IPS-20b (cell line): Measurements from ENCODE around the gene KLHL10.

Experiments
- H3K27ac ChIP-seq: one replicate; pipeline ENCODE4 v1.5.1; 2013; ENCODE audit warnings: low read length
- H3K27me3 ChIP-seq: 2 replicates; pipeline ENCODE4 v1.6.1; 2013; ENCODE audit warnings: mild to moderate bottlenecking, low read length, inconsistent platforms; ENCODE audit not compliant: insufficient read depth
- H3K36me3 ChIP-seq: 2 replicates; pipeline ENCODE4 v1.6.1; 2013; ENCODE audit warnings: low read depth, mild to moderate bottlenecking, inconsistent platforms, low read length, moderate library complexity; ENCODE audit not compliant: insufficient read depth
- H3K4me1 ChIP-seq: 2 replicates; pipeline ENCODE4 v1.6.1; 2013; ENCODE audit warnings: mild to moderate bottlenecking, control low read depth, inconsistent platforms, low read length, moderate library complexity; ENCODE audit not compliant: insufficient read depth
- H3K4me3 ChIP-seq: 2 replicates; pipeline ENCODE4 v1.5.1; 2013; ENCODE audit warnings: mild to moderate bottlenecking, low read length, inconsistent platforms
- H3K9ac ChIP-seq: 2 replicates; pipeline ENCODE4 v1.6.1; 2013; ENCODE audit warnings: low read depth, mild to moderate bottlenecking, inconsistent platforms, low read length, moderate library complexity
- H3K9me3 ChIP-seq: 2 replicates; pipeline ENCODE4 v1.6.1; 2013; ENCODE audit warnings: mild to moderate bottlenecking, low read depth, low read length, inconsistent platforms; ENCODE audit not compliant: insufficient read depth

Gene KLHL10

GRCh38 chr17:41803049-41804020, 34.3 kb upstream of the KLHL10 start:
- Histone ChIP-seq H3K4me1 (peaks cover 6% of the 10 kb centered on the region; the same call in 1 of the 2 replicates), H3K4me3 (no peak overlapping the region), H3K9ac (no peak overlapping the region), H3K27me3 (no peaks in the 10 kb centered on the region), H3K36me3 (peaks cover 11% of the 10 kb centered on the region), H3K9me3 (no peaks in the 10 kb centered on the region), H3K27ac (no peak overlapping the region)

- H3K36me3 ChIP-seq: peaks cover 11% of the 10 kb centered on the region
- peaks cover 9% of the 10 kb centered on the region for H3K27me3 ChIP-seq
- H3K4me1 ChIP-seq: peaks cover 4% of the 10 kb centered on the region; the same call in 1 of the 2 replicates
- no peak overlapping the region for H3K4me3 ChIP-seq
- H3K9me3 ChIP-seq: no peaks in the 10 kb centered on the region
- H3K9ac ChIP-seq: no peak overlapping the region
- H3K27ac ChIP-seq: no peak overlapping the region
These were observed 30.8 kb upstream of the KLHL10 start for GRCh38 chr17:41806685-41807445.

- Histone ChIP-seq H3K27me3 (peaks cover 9% of the 10 kb centered on the region), H3K27ac (no peak overlapping the region), H3K9ac (peak overlapping the region; percentile 93; the same call in 1 of the 2 replicates), H3K4me1 (peaks cover 10% of the 10 kb centered on the region; the same call in 1 of the 2 replicates), H3K9me3 (no peaks in the 10 kb centered on the region), H3K4me3 (peak overlapping the region; percentile 90), H3K36me3 (peaks cover 6% of the 10 kb centered on the region)
These were observed 26.7 kb upstream of the KLHL10 start for GRCh38 chr17:41810659-41811548.

GRCh38 chr17:41811549-41812380, 25.9 kb upstream of the KLHL10 start, which contains the start of gene P3H4:
TSS of gene P3H4 (minus strand) at chr17:41811949. CDS start at chr17:41811915, 34 bp downstream.
- Histone ChIP-seq H3K9ac (peak within 1 kb of the TSS; percentile 93; the same call in 1 of the 2 replicates), H3K27ac (peak within 1 kb of the TSS; percentile 48), H3K4me1 (peaks cover 10% of the 10 kb centered on the region; the same call in 1 of the 2 replicates), H3K4me3 (peak within 1 kb of the TSS; percentile 90), H3K27me3 (peaks cover 9% of the 10 kb centered on the region), H3K36me3 (peaks cover 5% of the 10 kb centered on the region), H3K9me3 (no peaks in the 10 kb centered on the region)

GRCh38 chr17:41812381-41813151, 25.1 kb upstream of the KLHL10 start, which contains the start of gene FKBP10:
TSS of gene FKBP10 (plus strand) at chr17:41813004. CDS start at chr17:41813035, 31 bp downstream.
- Histone ChIP-seq H3K27ac (peak within 1 kb of the TSS; percentile 89), H3K9me3 (no peaks in the 10 kb centered on the region), H3K4me1 (peaks cover 10% of the 10 kb centered on the region; the same call in 1 of the 2 replicates), H3K9ac (peak within 1 kb of the TSS; percentile 93), H3K36me3 (peaks cover 6% of the 10 kb centered on the region), H3K4me3 (peak within 1 kb of the TSS; percentile 90), H3K27me3 (peaks cover 9% of the 10 kb centered on the region)

GRCh38 chr17:41813152-41813680, 24.4 kb upstream of the KLHL10 start:
- peak overlapping the region; percentile 93 for H3K9ac ChIP-seq
- H3K27ac ChIP-seq: peak overlapping the region; percentile 89
- H3K27me3 ChIP-seq: peaks cover 9% of the 10 kb centered on the region
- peaks cover 13% of the 10 kb centered on the region for H3K36me3 ChIP-seq
- H3K9me3 ChIP-seq: no peaks in the 10 kb centered on the region
- peaks cover 10% of the 10 kb centered on the region; the same call in 1 of the 2 replicates for H3K4me1 ChIP-seq
- H3K4me3 ChIP-seq: peak overlapping the region; percentile 90

- Histone ChIP-seq H3K9me3 (no peaks in the 10 kb centered on the region), H3K4me1 (peaks cover 10% of the 10 kb centered on the region; the same call in 1 of the 2 replicates), H3K4me3 (peak overlapping the region; percentile 90), H3K27ac (peak overlapping the region; percentile 89), H3K9ac (peak overlapping the region; percentile 93; the same call in 1 of the 2 replicates), H3K27me3 (peaks cover 9% of the 10 kb centered on the region), H3K36me3 (peaks cover 16% of the 10 kb centered on the region)
These were observed 23.9 kb upstream of the KLHL10 start for GRCh38 chr17:41813699-41814124.

GRCh38 chr17:41814195-41814594, 23.4 kb upstream of the KLHL10 start:
- Histone ChIP-seq H3K27ac (no peak overlapping the region), H3K4me3 (peak overlapping the region; percentile 90), H3K9me3 (no peaks in the 10 kb centered on the region), H3K27me3 (peaks cover 9% of the 10 kb centered on the region), H3K9ac (peak overlapping the region; percentile 93; the same call in 1 of the 2 replicates), H3K4me1 (peaks cover 14% of the 10 kb centered on the region; the same call in 1 of the 2 replicates), H3K36me3 (peaks cover 19% of the 10 kb centered on the region)

- no peak overlapping the region for H3K9ac ChIP-seq
- H3K36me3 ChIP-seq: peaks cover 33% of the 10 kb centered on the region
- H3K4me3 ChIP-seq: no peak overlapping the region
- no peaks in the 10 kb centered on the region for H3K9me3 ChIP-seq
- H3K4me1 ChIP-seq: peaks cover 18% of the 10 kb centered on the region; the same call in 1 of the 2 replicates
- H3K27me3 ChIP-seq: no peaks in the 10 kb centered on the region
- H3K27ac ChIP-seq: no peak overlapping the region
These were observed 20.8 kb upstream of the KLHL10 start for GRCh38 chr17:41816637-41817320.
